Epithelial cell of esophagus (primary cell): ENCODE results near the gene CBX8.
"Not testable (repeated sequence)": the region's sequence is repeated elsewhere in the genome, so short reads cannot be mapped to it uniquely, and the experiment has no call there.

Experiments used
- DNase-seq: peaks from one replicate; pipeline ENCODE4 v3.0.0; 2010; ENCODE audit warnings: low read depth
- H3K4me3 ChIP-seq: 2 replicates; pipeline ENCODE4 v1.5.1; 2011; ENCODE audit warnings: mild to moderate bottlenecking, low read length, control low read depth
- CTCF ChIP-seq: IDR thresholded peaks from 2 replicates; pipeline ENCODE4 v1.5.1; 2011; ENCODE audit warnings: low read depth, mild to moderate bottlenecking, low read length, control low read depth, inconsistent platforms; ENCODE audit not compliant: insufficient read depth; ENCODE audit errors: missing control alignments

The CBX8 gene

DNA sequence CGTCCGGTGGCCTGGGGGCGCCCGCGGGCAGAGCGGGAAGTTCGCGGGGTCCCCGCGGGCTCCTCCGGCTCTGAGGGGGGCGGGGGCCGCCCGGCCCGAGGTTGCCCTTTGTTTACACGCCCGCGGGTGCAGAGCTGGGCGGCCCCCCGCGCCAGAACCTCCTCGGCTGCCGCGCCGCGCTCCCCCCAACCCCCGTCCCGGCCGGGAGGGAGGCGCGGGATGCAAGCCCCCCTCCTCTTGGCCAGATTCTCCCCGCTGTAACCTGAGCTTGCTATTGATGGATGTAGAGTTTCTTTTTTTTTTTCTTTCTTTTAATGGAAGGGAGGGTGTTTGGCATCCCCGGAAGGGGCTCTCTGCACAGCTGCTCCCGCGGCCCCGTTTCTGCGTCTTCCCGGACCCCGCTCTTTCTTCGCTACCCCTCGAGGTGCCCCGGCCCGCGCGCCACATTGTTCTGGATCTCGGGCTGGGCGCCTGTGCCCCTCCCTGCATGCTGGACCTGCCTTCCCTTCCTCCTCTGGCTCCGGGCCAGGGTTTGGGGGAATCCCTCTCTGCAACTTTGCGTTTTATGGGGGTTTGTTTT is 18.3 kb downstream of the CBX8 start:
- H3K4me3 ChIP-seq, result peak overlapping the region; percentile 39
- TF ChIP-seq CTCF, result no peak
- DNase-seq, result no peak

DNA sequence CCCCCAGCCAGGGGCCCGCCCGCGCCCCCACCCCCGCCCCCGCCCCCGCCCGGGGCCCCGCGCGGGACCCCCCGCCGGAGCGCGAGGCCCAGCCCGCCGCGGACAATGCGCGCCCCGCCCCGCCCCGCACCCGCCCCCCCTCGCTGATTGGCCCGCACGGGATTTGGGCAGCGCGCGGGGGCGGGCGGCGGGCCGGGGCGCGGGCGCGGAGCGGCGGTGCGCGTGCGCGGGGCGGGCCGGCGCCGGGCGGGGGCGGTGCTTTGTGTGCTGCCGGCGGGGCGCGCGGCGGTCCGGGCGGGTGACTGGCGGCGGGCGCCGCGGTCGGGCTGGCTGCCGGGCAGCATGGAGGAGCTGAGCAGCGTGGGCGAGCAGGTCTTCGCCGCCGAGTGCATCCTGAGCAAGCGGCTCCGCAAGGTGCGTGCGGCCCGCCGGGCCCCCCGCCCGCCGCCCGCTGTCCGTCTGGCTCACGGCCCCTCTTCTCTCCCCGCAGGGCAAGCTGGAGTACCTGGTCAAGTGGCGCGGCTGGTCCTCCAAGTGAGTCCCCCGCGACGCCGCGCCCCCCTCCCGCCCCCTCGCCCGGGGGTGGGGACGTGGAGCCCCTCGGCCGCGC is 18.9 kb downstream of the CBX8 start, which contains the start of gene CBX2:
Gene CBX2, plus strand, starts transcription at position 255 of the 610 bp plus-strand sequence. Its CDS starts 88 bp downstream, at position 343.
- no peak for TF ChIP-seq CTCF
- H3K4me3 ChIP-seq, result peak within 1 kb of the TSS; percentile 39
- DNase-seq, result peak; percentile 75

GRCh38 chr17:79777120-79777893 is 19.6 kb downstream of the CBX8 start:
- H3K4me3 ChIP-seq, result peak overlapping the region; percentile 37
- no peak for TF ChIP-seq CTCF
- DNase-seq, result no peak

GRCh38 chr17:79776376-79777119 is 20.3 kb downstream of the CBX8 start:
- TF ChIP-seq CTCF, result no peak
- no peak for DNase-seq
- no peak overlapping the region for H3K4me3 ChIP-seq

GRCh38 chr17:79775632-79776031 is 21.2 kb downstream of the CBX8 start:
- H3K4me3 ChIP-seq, result no peak overlapping the region
- TF ChIP-seq CTCF, result no peak
- DNase-seq, result no peak

GRCh38 chr17:79774561-79774975 is 22.3 kb downstream of the CBX8 start:
- no peak for TF ChIP-seq CTCF
- DNase-seq, result no peak
- H3K4me3 ChIP-seq, result no peak overlapping the region

- H3K4me3 ChIP-seq, DNase-seq: not testable (repeated sequence)
These were observed 24.2 kb downstream of the CBX8 start for GRCh38 chr17:79772726-79773125.
